HG03159 (cell line): ENCODE measurements around the gene GIPC2.
A peak's percentile ranks its signal among the peaks of the same experiment; 100 is the strongest.
"Not testable (repeated sequence)": the region's sequence is repeated elsewhere in the genome, so short reads cannot be mapped to it uniquely, and the experiment has no call there.

Experiments
- ATAC-seq: cut with Tn5 transposase; IDR thresholded peaks from one replicate; pipeline ENCODE4 v1.9.1; 2021; ENCODE audit warnings: mild to moderate bottlenecking, moderate library complexity; ENCODE audit not compliant: unreplicated experiment

GIPC2 gene

GRCh38 chr1:78094639-78095038 is 48.9 kb downstream of the GIPC2 start:
- no peak for ATAC-seq

DNA sequence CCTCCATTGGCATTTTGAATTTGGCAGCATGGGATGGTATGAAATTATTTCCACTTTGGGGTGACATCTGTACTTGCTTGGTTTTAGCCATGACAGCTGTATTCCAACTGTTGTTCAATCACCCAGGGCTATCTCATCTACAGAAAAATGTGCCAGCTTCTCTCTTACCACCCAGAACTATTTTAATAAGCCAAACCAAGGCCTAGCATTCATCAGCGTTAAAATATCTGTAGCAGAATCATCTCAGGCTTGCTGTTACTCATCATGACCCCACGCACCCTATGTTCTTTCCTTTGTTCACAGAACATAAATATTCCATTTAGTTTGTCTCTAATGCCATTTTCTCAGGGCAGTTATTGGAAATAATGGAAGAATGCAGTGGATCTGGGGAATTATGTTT is 49.8 kb downstream of the GIPC2 start:
- ATAC-seq: no peak

GRCh38 chr1:78096017-78096416 is 50.3 kb downstream of the GIPC2 start:
- ATAC-seq: no peak

DNA sequence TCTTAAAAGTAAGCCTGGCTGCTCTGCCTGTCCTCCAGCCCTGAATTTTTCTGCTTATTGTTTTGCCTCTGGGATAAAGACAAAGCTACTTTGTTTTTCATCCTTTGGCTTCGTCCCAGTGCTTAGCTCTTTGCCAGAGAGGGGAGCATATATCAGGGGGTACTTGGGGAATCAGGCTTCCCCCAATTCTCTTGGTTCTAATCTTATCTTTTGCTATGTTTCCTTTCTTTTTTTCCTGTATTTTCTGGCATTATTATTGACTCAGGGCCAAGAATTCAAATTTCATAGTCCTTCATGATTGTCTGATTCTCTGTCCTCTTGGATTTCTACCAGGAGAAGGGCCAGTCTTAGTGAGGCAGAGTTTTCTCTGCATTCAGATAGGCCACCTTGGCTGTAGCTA is 51.2 kb downstream of the GIPC2 start:
- ATAC-seq: no peak

- no peak for ATAC-seq
Measured at GRCh38 chr1:78101051-78101450, 55.3 kb downstream of the GIPC2 start.

GRCh38 chr1:78101514-78101913 is 55.7 kb downstream of the GIPC2 start:
- no peak for ATAC-seq

- ATAC-seq: no peak
Measured at GRCh38 chr1:78102082-78102481, 56.3 kb downstream of the GIPC2 start.

DNA sequence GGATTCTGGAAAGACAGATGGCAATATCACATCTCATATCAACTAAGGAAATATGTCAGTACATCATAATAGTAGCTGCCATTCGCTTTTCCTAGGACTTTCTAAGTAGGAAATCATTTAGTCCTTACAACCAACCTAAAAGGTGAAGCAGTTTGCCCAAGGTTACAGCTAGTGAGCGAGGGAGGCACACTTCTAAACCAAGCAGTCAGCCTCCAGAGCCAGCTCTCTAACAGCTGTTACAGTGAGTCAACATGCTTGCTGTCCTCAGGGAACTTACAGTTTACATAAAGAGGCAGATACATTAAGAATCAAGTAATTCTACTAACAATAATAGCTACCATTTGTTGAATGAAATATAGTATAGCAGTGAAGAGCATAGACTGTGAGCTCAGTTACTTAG is 57.1 kb downstream of the GIPC2 start:
- no peak for ATAC-seq

DNA sequence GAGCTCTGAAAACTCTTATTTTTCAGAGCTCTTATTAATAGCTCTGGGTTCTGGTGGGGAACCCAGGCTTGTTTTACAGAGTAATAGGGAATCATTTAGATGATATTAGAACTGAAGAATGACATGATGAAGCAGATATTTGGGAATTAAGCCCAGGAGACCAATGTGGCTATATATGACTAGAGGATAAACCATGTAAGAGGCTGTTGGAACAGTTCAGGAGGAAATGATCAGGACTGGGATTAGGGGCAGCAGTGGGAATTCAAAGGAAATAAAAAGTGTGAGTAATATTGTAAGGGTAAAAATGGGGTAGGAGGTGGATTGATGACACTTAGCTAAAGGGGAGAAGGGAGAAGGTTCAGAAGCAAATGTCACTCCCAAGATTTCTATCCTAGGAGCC is 58.6 kb downstream of the GIPC2 start:
- ATAC-seq: no peak

DNA sequence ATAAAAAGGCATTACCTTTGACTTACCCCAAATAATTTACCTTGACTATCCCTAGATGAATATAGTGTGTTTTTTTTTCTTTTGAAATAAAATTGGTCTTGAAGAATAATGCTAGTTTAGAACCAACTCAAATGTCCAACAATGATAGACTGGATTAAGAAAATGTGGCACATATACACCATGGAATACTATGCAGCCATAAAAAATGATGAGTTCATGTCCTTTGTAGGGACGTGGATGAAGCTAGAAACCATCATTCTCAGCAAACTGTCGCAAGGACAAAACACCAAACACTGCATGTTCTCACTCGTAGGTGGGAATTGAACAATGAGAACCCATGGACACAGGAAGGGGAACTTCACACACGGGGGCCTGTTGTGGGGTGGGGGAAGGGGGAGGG is 63.9 kb downstream of the GIPC2 start:
- not testable (repeated sequence) for ATAC-seq

DNA sequence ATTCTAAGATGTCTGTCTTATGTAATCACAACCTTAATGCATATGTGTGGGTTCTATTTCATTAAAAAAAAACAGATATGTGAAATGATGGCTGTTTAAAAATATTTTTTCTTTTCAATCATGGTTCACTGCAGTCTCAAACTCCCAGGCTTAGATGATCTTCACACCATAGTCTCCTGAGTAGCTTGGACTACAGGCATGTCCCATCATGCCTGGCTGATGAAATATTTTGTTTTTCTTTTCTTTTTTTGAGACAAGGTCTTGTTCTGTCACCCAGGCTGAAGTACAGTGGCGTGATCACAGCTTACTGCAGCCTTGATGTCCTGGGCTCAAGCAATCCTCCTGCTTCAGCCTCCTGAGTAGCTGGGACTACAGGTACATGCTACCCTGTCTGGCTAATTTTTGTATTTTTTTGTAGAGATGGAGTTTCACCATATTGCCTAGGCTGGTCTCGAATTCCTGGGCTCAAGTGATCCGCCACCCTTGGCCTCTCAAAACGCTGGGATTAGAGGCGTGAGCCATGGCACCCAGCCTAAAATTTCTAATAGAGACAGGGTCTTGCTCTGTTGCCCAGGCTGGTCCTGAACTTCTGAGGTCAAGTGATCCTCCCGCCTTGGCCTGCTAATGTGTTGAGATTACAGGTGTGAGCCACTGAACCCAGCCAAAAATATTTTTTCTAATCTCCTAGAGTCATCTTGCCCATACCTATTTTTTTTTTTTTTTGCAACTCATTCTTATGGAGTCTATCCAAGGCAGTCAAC is 67.6 kb downstream of the GIPC2 start:
- ATAC-seq: no peak

- ATAC-seq: peak; percentile 94
Measured at GRCh38 chr1:78114034-78114956, 68.5 kb downstream of the GIPC2 start.

DNA sequence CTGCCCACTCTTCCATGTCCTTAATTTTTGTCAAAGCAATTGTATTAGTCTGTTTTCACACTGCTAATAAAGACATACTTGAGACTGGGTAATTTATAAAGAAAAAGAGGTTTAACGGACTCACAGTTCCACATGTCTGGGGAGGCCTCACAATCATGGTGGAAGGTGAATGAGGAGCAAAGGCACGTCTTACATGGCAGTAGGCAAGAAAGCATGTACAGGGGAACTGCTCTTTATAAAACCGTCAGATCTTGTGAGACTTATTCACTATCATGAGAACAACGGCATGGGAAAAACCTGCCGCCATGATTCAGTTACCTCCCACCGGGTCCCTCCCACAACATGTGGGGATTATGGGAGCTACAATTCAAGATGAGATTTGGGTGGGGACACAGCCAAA is 74.7 kb downstream of the GIPC2 start:
- not testable (repeated sequence) for ATAC-seq

GRCh38 chr1:78121710-78122109 is 75.9 kb downstream of the GIPC2 start:
- ATAC-seq: no peak

GRCh38 chr1:78122389-78122788 is 76.6 kb downstream of the GIPC2 start:
- ATAC-seq: no peak

DNA sequence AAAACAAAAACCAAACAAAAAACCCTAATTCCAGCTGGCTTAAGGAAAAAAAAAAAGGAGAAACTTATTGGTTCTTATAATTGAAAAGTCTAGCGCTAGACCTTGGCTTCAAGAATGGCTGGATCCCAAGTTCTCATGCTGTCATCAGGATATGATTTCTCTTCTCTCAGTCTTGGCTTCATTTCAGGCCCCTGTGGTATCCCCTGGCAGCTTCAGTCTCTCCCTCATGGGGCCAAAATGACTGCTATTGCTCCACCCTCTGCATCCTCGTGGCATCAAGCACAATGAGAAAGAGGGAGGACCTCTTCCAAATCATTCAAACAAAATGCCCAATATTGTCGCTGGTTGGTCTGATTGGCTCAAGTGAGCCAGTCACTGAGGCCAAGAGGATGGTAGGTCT is 80.7 kb downstream of the GIPC2 start:
- ATAC-seq: no peak

DNA sequence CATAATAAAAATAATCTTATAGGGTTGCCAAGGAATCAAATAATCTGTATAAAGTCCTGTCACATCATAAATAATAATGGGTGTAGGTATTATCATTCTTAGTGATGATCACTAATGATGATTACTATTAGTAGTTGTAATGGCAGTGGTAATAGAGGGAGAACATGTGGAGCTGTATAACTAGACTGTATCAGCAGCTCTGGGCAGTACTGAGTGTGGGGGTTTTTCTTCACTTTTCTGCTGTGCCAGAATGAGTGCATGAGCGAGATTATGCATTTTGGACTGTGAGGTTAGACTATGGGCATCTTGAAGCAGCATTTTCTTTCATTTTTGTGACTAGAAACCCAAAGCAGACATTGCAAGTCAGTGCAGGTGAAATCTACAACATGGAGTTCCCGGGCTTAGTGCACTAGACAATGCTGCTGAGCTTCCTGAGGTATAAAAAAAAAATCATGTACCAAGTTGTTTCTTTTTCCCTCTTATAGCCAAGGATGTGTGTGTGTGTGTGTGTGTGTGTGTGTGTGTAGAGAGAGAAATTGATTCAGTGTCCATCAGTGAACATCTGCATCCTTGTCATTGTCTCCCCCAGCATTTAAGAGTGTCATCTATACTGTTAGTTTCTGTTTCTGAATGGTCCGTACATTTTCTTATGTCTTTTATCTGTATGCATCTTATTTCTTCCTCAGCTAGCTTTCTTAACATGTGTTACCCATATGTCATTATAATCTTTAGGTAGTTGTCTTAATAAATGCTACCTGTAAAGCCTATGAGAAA is 86.6 kb downstream of the GIPC2 start:
- no peak for ATAC-seq

DNA sequence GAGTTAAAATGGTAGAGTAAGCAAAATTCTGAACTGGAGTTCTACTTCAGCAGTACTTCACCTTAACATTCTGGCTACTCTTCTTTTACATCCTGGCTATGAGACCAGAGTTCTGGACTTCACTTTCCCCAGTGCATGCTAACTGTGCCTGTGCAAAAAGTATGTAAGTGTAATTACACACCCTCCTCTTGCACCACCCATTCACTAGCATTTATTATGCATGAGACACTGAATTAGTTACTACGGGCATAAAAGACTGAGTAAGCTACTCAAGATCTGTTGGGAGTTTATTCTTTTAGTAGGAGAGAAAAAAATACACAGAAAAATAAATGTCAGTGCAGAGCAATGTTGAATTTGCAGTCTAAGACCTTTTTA is 87.2 kb downstream of the GIPC2 start:
- ATAC-seq: no peak

- no peak for ATAC-seq
Measured at GRCh38 chr1:78136680-78137079, 90.9 kb downstream of the GIPC2 start.

- ATAC-seq: peak; percentile 31
Measured at GRCh38 chr1:78141531-78142231, 95.9 kb downstream of the GIPC2 start.

DNA sequence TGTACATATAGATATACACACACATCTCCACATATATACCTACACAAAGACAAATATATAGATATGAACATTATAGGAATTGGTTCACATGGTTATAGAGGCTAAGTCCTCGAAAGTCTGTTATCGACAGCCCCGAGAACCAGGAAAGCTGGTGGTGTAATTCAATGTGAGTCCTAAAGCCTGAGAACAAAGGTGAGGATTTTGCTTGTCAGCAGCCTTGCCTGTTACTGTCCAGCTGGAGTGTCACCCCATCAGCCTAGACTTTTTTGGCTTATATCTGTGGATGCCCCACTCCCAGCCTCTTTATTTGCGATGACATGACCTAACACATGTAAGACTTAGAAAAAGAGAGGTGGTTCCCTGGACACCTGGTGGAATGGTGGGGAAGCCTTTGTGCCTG is 97.0 kb downstream of the GIPC2 start:
- ATAC-seq: no peak
